GM18519 (cell line): ENCODE data around the gene SEZ6L.
A peak's percentile ranks its signal among the peaks of the same experiment; 100 is the strongest.

Experiments used
- ATAC-seq: cut with Tn5 transposase; IDR thresholded peaks from one replicate; pipeline ENCODE4 v1.9.1; 2021; ENCODE audit warnings: mild to moderate bottlenecking, moderate library complexity; ENCODE audit not compliant: unreplicated experiment, low FRiP score

SEZ6L gene

DNA sequence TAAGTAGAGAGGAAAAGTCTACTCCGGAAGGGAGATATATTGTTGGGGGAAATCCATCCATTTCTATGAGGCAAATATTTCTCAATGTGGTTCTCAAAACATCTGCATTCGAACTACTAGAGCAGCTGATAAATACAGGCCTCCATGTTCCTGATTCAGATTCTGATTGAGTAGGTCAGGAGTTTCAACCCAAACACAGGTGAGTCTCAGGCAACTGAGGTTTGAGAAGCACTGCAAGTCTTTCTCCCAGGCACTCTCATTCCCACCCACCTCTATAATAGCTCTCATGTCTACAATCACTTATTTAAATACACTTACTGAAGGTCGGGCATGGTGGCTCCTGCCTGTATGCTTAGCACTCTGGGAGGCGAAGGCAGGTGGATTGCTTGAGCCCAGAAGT, 245.1 kb downstream of the SEZ6L start:
- no peak for ATAC-seq

DNA sequence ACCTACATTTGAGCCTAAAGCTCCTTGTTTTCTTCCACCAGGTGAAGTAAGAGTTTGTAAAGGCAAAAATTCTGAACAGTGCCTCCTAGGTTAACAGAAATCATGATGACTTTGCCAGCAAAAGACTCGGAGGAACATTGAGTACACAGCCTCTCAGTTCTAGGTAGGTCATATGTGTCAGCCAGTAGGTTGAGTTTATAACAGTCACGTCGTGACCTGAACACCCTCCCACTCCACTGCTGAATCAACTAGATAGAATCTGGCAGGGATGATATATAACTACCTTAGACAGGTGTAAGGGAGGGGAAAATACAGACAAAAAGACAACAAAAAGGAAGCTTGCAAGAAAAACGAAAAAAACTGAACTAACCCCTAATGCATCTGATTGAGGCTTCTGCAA, 247.0 kb downstream of the SEZ6L start:
- ATAC-seq, result no peak

- no peak for ATAC-seq
These were observed 247.5 kb downstream of the SEZ6L start for GRCh38 chr22:26416670-26417276.

GRCh38 chr22:26417406-26417805, 248.1 kb downstream of the SEZ6L start:
- ATAC-seq, result no peak

DNA sequence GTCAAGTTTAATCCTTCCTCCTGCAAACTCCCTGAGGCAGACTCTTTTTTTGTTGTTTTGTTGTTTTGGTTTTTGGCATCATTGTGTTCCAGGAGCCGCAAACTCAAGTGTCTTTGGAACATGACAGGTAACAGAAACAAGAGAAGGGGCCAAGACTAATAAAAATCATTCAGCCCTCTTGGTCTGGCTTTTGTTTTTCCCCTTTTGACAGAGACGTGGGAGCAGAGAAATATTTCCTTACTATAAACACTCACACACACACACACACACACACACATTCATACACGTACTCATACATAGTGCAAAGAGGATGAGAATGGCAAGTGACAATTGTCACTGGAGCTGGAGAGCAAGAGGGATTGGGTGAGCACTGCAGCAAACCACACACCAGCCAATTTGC, 249.4 kb downstream of the SEZ6L start:
- ATAC-seq, result no peak

DNA sequence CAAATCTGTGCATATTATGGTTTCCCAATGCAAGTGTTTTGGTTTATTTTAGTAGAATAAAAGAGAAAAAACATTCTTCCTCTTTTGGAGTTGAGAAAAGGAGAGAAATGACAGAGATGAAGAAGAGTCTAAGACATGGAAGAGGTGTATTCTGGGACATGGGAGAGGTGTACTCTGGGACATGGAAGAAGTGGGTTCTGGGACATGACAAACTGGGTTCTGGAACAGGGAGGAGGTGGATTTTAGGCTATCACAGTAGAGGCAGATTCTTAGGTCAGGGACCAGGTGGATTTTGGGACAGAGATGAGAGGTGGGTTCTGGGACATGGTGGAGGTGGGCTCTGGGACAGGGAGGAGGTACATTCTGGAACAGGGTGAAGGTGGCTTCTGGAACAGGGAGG, 257.7 kb downstream of the SEZ6L start:
- no peak for ATAC-seq

- ATAC-seq, result peak; percentile 52
These were observed 259.5 kb downstream of the SEZ6L start, which contains the start of gene ASPHD2 for GRCh38 chr22:26428515-26429457. ASPHD2 (plus strand) TSS chr22:26429260; CDS start chr22:26433616, 4,356 bp downstream.

DNA sequence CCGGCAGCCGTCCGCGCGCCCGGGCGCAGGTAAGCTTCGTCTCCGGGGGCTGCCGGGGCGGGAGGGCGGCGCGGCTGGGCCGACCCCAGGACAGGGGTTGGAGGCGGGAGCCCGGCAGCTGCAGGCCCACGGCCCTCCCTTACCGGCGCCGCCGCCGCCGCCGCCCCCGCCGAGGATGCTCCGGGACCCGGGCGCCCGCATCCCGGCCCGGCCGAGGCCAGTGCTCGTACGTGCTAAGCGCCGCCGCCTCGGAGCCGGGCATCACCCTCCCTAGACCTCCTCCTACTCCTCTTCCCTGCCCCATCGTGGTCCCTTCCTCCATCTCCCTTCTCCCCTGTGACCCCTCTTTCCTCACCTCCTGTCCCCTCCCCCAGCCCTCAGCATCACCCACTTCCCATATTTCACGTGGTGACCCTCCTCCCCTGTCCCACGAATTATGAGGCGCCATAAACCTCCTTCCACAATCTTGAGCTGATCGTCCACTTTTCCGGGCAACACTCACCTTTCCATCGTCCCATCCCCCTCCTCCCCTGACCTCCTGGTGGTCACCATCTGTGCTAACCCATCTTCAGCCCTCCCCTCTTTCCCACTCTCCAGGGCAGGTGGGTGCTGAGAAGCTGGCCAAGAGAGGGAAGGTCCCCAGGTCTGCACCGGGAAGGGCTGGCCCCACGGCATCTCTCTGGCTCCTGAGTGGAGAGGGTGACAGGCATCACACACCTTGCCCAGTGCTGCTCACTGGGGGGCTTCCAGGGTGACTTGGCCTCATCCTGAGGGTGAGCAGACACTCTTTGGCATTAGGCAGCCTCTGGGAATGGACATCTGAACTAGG, 260.4 kb downstream of the SEZ6L start:
- ATAC-seq, result no peak

GRCh38 chr22:26430600-26430999, 261.3 kb downstream of the SEZ6L start:
- ATAC-seq, result no peak

GRCh38 chr22:26431261-26431995, 262.2 kb downstream of the SEZ6L start:
- no peak for ATAC-seq

GRCh38 chr22:26432619-26433311, 263.5 kb downstream of the SEZ6L start:
- ATAC-seq, result no peak
